WTC11 (cell line): ENCODE results near the gene EIF1B. TPM values are rescaled to one million over a fixed set of nuclear protein-coding genes. Genes with fewer than 3 reads are reported as not detected.

Experiments
- ATAC-seq: fragments of 200-7000 bp; cut with Tn5 transposase; 2 replicates; pipeline ENCODE4 v1.10.0; 2021; ENCODE audit warnings: mild to moderate bottlenecking, moderate library complexity
- CTCF ChIA-PET: fragments of 300-600 bp; sonication (Branson Sonifier 250); formaldehyde crosslinking; loops from one replicate; lab custom pipeline; 2021; ENCODE audit warnings: antibody characterized with exemption; lab: Charles Lee
- POLR2A ChIA-PET: fragments of 350-600 bp; sonication (Branson Sonifier 250); formaldehyde crosslinking; loops from one replicate; lab custom pipeline; 2021; ENCODE audit warnings: antibody characterized with exemption; lab: Charles Lee
- DNase-seq: peaks from one replicate; pipeline ENCODE4 v3.0.0; 2021; ENCODE audit warnings: low spot score
- H3K27ac Mint-ChIP-seq: 2 replicates; pipeline ENCODE4 v1.8.0; 2021; ENCODE audit warnings: mixed read lengths
- H3K27me3 Mint-ChIP-seq: 2 replicates; pipeline ENCODE4 v1.8.0; 2021; ENCODE audit warnings: low read depth, mild to moderate bottlenecking, moderate library complexity, mixed read lengths
- H3K36me3 Mint-ChIP-seq: 2 replicates; pipeline ENCODE4 v1.8.0; 2021; ENCODE audit warnings: mixed read lengths
- H3K4me1 Mint-ChIP-seq: 2 replicates; pipeline ENCODE4 v1.8.0; 2022; ENCODE audit warnings: mixed read lengths
- H3K4me3 Mint-ChIP-seq: 2 replicates; pipeline ENCODE4 v1.8.0; 2021; ENCODE audit warnings: mild to moderate bottlenecking, moderate library complexity, mixed read lengths
- H3K9me3 Mint-ChIP-seq: 2 replicates; pipeline ENCODE4 v1.8.0; 2021; ENCODE audit warnings: mixed read lengths
- CREM ChIP-seq: sonication (generic); formaldehyde crosslinking; IDR thresholded peaks from 2 replicates; pipeline ENCODE4 v1.8.1; 2022; ENCODE audit warnings: mild to moderate bottlenecking, missing genetic modification reagents, moderate library complexity
- E2F5 ChIP-seq: sonication (generic); formaldehyde crosslinking; IDR thresholded peaks from 2 replicates; pipeline ENCODE4 v1.8.1; 2022; ENCODE audit warnings: mild to moderate bottlenecking, moderate library complexity, missing genetic modification reagents
- ERG ChIP-seq: fragments of 250-450 bp; sonication (Bioruptor Pico); IDR thresholded peaks from 2 replicates; pipeline ENCODE4 v1.8.0; 2021; ENCODE audit warnings: mild to moderate bottlenecking
- HMGA2 ChIP-seq: fragments of 250-450 bp; sonication (Bioruptor Pico); IDR thresholded peaks from 2 replicates; pipeline ENCODE4 v1.4.0; 2021; ENCODE audit warnings: mild to moderate bottlenecking, moderate library complexity
- JUN ChIP-seq: sonication (generic); formaldehyde crosslinking; IDR thresholded peaks from 2 replicates; pipeline ENCODE4 v1.8.0; 2023; ENCODE audit warnings: mild to moderate bottlenecking, missing genetic modification reagents
- MYBL2 ChIP-seq: sonication (generic); formaldehyde crosslinking; IDR thresholded peaks from 2 replicates; pipeline ENCODE4 v1.8.1; 2023; ENCODE audit warnings: mild to moderate bottlenecking, moderate library complexity, missing genetic modification reagents
- NR3C1 ChIP-seq: sonication (generic); formaldehyde crosslinking; conservative IDR thresholded peaks from 2 replicates; pipeline ENCODE4 v1.8.1; 2023; ENCODE audit warnings: low read depth, mild to moderate bottlenecking, missing genetic modification reagents
- SOX15 ChIP-seq: fragments of 250-450 bp; sonication (Bioruptor Pico); IDR thresholded peaks from 2 replicates; pipeline ENCODE4 v1.9.0; 2021; ENCODE audit warnings: mild to moderate bottlenecking
- TCF7 ChIP-seq: sonication (generic); formaldehyde crosslinking; IDR thresholded peaks from 2 replicates; pipeline ENCODE4 v1.8.0; 2022; ENCODE audit warnings: mild to moderate bottlenecking, low read depth, missing genetic modification reagents, moderate library complexity
- ZBTB43 ChIP-seq: sonication (generic); formaldehyde crosslinking; IDR thresholded peaks from 2 replicates; pipeline ENCODE4 v1.8.1; 2023; ENCODE audit warnings: mild to moderate bottlenecking, missing genetic modification reagents
- ZMAT4 ChIP-seq: fragments of 250-450 bp; sonication (Bioruptor Pico); IDR thresholded peaks from 2 replicates; pipeline ENCODE4 v1.9.0; 2021; ENCODE audit warnings: mild to moderate bottlenecking
- ZNF232 ChIP-seq: sonication (generic); formaldehyde crosslinking; IDR thresholded peaks from 2 replicates; pipeline ENCODE4 v1.8.0; 2022; ENCODE audit warnings: mild to moderate bottlenecking, missing genetic modification reagents
- ZNF263 ChIP-seq: sonication (generic); formaldehyde crosslinking; IDR thresholded peaks from 2 replicates; pipeline ENCODE4 v1.8.1; 2022; ENCODE audit warnings: low read depth, mild to moderate bottlenecking, moderate library complexity, missing genetic modification reagents
- ZNF317 ChIP-seq: sonication (generic); formaldehyde crosslinking; IDR thresholded peaks from 2 replicates; pipeline ENCODE4 v1.8.1; 2023; ENCODE audit warnings: low read depth, mild to moderate bottlenecking, moderate library complexity, missing genetic modification reagents, borderline replicate concordance
- total RNA-seq: library from RNA; stranded (reverse); gene quantifications from 3 replicates; pipeline ENCODE4 v1.2.3, GENCODE V29; 2021
- TF ChIP-seq, protein P1 (sequence below): sonication (generic); formaldehyde crosslinking; IDR thresholded peaks from 2 replicates; pipeline ENCODE4 v1.8.0; 2022; ENCODE audit warnings: mild to moderate bottlenecking, missing genetic modification reagents

EIF1B gene
- total RNA-seq, 1 experiment from 2014 or later: 82.0 TPM

DNA sequence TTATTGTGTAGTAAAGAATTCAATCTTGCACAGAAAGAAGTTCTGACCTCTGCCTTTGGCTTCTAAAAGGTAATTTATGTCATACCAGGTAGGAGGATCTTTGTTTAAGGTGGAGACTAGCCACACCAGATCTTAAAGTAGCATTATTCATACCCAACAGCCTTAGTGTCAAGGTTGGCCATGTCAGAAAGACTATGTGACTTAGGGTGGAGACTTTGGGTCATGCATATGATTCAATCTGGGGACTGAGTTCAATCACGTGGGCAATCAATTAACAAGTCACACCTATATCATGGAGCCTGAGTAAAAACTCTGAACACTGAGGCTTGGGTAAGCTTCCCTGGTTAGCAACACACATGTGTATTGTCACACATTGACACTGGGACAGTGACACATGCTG, 48.9 kb downstream of the EIF1B start:
- no peak overlapping the region for H3K4me3 Mint-ChIP-seq
- no peaks in the 10 kb centered on the region for H3K9me3 Mint-ChIP-seq
- H3K27ac Mint-ChIP-seq: no peak overlapping the region
- H3K27me3 Mint-ChIP-seq: no peaks in the 10 kb centered on the region
- no peak for ATAC-seq
- POLR2A ChIA-PET: no interaction called here
- DNase-seq: no peak
- H3K36me3 Mint-ChIP-seq: no peaks in the 10 kb centered on the region
- H3K4me1 Mint-ChIP-seq: no peaks in the 10 kb centered on the region
- CTCF ChIA-PET: no interaction called here
- TF ChIP-seq ZBTB43 (CRISPR knock-in tag) (no peak), E2F5 (CRISPR knock-in tag) (no peak), ZNF263 (CRISPR knock-in tag) (no peak), MYBL2 (no peak), SOX15 (CRISPR knock-in tag) (no peak), TCF7 (no peak), ERG (no peak), ZNF232 (no peak), JUN (CRISPR knock-in tag) (no peak), CREM (CRISPR knock-in tag) (no peak), HMGA2 (CRISPR knock-in tag) (no peak), NR3C1 (CRISPR knock-in tag) (no peak), ZMAT4 (no peak), ZNF317 (CRISPR knock-in tag) (no peak)
- TF ChIP-seq, protein P1, sequence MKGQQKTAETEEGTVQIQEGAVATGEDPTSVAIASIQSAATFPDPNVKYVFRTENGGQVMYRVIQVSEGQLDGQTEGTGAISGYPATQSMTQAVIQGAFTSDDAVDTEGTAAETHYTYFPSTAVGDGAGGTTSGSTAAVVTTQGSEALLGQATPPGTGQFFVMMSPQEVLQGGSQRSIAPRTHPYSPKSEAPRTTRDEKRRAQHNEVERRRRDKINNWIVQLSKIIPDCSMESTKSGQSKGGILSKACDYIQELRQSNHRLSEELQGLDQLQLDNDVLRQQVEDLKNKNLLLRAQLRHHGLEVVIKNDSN (CRISPR knock-in tag): no peak

Other genes starting within 250 kb of the EIF1B start
- gene ENTPD3, start 77.5 kb downstream of the EIF1B start, total RNA-seq: 0.39 to 0.50 TPM (median 0.44 TPM) in 3 replicates
- 2,759 to 2,816 TPM (median 2,760 TPM) in 3 replicates for gene RPL14, start 147.6 kb downstream of the EIF1B start, total RNA-seq
- 7.2 to 11.2 TPM (median 9.7 TPM) in 3 replicates for gene ZNF619, start 167.4 kb downstream of the EIF1B start, total RNA-seq
- 15.6 to 19.8 TPM (median 17.2 TPM) in 3 replicates for gene ZNF620, start 196.3 kb downstream of the EIF1B start, total RNA-seq
- gene ZNF621, start 215.3 kb downstream of the EIF1B start, total RNA-seq: 17.7 to 20.5 TPM (median 20.0 TPM) in 3 replicates